Right kidney (tissue), 1 donor: ENCODE measurements around the gene ALPL.
A peak's percentile ranks its signal among the peaks of the same experiment; 100 is the strongest.

Experiments
- DNase-seq: peaks from one replicate; pipeline ENCODE4 v3.0.0-alpha.2; 2016

Gene ALPL

GRCh38 chr1:21598904-21599303 is 89.7 kb downstream of the ALPL start:
- DNase-seq = no peak

- no peak for DNase-seq
These were observed 90.2 kb downstream of the ALPL start for GRCh38 chr1:21599402-21599801.

- no peak for DNase-seq
These were observed 92.2 kb downstream of the ALPL start for GRCh38 chr1:21601278-21602048.

GRCh38 chr1:21603177-21604138 is 94.2 kb downstream of the ALPL start:
- DNase-seq = no peak

- no peak for DNase-seq
These were observed 95.2 kb downstream of the ALPL start for GRCh38 chr1:21604208-21604957.

- no peak for DNase-seq
These were observed 95.9 kb downstream of the ALPL start for GRCh38 chr1:21605012-21605715.

GRCh38 chr1:21605964-21606705 is 96.9 kb downstream of the ALPL start:
- DNase-seq = no peak

- peak; percentile 40 for DNase-seq
These were observed 98.6 kb downstream of the ALPL start for GRCh38 chr1:21607549-21608529.

- DNase-seq = no peak
These were observed 99.6 kb downstream of the ALPL start for GRCh38 chr1:21608798-21609197.

GRCh38 chr1:21610027-21610426 is 100.8 kb downstream of the ALPL start:
- DNase-seq = no peak

GRCh38 chr1:21610989-21611785 is 102.0 kb downstream of the ALPL start:
- DNase-seq = no peak

- no peak for DNase-seq
These were observed 102.8 kb downstream of the ALPL start for GRCh38 chr1:21612057-21612456.

GRCh38 chr1:21613072-21613867 is 104.0 kb downstream of the ALPL start:
- DNase-seq = no peak

- DNase-seq = no peak
These were observed 105.3 kb downstream of the ALPL start for GRCh38 chr1:21614419-21615115.

- DNase-seq = no peak
These were observed 107.1 kb downstream of the ALPL start for GRCh38 chr1:21616372-21616771.

GRCh38 chr1:21617126-21617738 is 108.0 kb downstream of the ALPL start:
- no peak for DNase-seq

- no peak for DNase-seq
These were observed 108.8 kb downstream of the ALPL start for GRCh38 chr1:21618059-21618458.
